Stomach (tissue), 4 donors: ENCODE measurements around the gene RMND5A.

Source experiments
- EP300 ChIP-seq: sonication (generic); formaldehyde crosslinking; IDR thresholded peaks from one replicate; pipeline ENCODE4 v1.6.1; 2017; ENCODE audit warnings: antibody characterized with exemption
- POLR2A ChIP-seq, 4 donors: fragments of 450-650 bp; IDR thresholded peaks; one replicate each; pipeline ENCODE4 v1.6.1; 2016; ENCODE audit warnings: antibody characterized with exemption in 4 of 4, control low read depth in 2 of 4, mild to moderate bottlenecking in 1 of 4, moderate library complexity in 1 of 4
- POLR2AphosphoS5 ChIP-seq, 3 donors: sonication (generic); formaldehyde crosslinking; IDR thresholded peaks; one replicate each; pipeline ENCODE4 v1.6.1; 2016; ENCODE audit warnings: antibody characterized with exemption in 3 of 3
- TF ChIP-seq, protein P1 (sequence below), 7 experiments: fragments of 450-650 bp in 4 of 7; fragments of 200-600 bp in 3 of 7; sonication (generic) in 3 of 7; IDR thresholded peaks; one replicate each; pipeline ENCODE4 v1.5.1; 2016 to 2019; ENCODE audit warnings: antibody characterized with exemption in 7 of 7, control low read depth in 2 of 7, mild to moderate bottlenecking in 1 of 7

DNA sequence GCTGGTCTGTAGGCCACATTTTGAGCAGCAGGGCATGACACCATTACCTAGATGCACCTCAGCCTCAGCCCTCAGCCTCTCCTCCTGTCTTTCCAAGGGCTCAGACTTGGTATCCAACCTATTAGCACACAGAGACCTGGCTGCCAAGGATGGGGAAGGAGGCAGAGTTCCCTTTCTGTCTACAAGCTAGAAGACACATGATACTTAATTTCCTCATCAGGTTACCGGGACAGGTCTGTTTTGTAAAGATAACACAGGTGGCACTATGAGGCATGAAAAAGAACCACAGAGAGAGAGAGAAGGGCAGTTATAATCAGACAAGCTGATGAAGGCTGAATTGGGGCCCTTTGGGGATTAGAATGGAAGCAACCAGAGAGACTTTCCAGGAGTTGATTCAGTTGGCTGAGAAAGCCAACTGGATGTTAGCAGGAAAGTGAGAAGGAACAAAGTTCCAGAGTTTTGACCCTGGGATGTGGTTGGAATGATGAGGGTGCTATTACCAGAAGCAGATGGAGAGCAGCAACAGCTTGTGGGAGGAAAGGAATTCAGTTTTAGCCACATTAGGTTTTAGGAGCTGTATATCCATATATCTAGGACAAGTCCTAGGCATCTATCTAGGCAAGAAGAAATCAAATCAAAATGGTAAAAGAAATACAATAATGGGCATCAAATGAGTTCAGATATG lies 46.0 kb upstream of the RMND5A start:
- TF ChIP-seq EP300 (no peak), POLR2AphosphoS5 (IDR thresholded peaks at IDR 0.05) (no peak), POLR2A (IDR thresholded peaks at IDR 0.05) (no peak)
- TF ChIP-seq, protein P1, sequence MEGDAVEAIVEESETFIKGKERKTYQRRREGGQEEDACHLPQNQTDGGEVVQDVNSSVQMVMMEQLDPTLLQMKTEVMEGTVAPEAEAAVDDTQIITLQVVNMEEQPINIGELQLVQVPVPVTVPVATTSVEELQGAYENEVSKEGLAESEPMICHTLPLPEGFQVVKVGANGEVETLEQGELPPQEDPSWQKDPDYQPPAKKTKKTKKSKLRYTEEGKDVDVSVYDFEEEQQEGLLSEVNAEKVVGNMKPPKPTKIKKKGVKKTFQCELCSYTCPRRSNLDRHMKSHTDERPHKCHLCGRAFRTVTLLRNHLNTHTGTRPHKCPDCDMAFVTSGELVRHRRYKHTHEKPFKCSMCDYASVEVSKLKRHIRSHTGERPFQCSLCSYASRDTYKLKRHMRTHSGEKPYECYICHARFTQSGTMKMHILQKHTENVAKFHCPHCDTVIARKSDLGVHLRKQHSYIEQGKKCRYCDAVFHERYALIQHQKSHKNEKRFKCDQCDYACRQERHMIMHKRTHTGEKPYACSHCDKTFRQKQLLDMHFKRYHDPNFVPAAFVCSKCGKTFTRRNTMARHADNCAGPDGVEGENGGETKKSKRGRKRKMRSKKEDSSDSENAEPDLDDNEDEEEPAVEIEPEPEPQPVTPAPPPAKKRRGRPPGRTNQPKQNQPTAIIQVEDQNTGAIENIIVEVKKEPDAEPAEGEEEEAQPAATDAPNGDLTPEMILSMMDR (IDR thresholded peaks at IDR 0.05): no peak
